ENCODE data around the gene CITED1. TPM values are rescaled to one million over a fixed set of nuclear protein-coding genes. Genes with fewer than 3 reads are reported as not detected.

CITED1 gene
- total RNA-seq, 1 donor from 2014 or later = 1.1 TPM

DNA sequence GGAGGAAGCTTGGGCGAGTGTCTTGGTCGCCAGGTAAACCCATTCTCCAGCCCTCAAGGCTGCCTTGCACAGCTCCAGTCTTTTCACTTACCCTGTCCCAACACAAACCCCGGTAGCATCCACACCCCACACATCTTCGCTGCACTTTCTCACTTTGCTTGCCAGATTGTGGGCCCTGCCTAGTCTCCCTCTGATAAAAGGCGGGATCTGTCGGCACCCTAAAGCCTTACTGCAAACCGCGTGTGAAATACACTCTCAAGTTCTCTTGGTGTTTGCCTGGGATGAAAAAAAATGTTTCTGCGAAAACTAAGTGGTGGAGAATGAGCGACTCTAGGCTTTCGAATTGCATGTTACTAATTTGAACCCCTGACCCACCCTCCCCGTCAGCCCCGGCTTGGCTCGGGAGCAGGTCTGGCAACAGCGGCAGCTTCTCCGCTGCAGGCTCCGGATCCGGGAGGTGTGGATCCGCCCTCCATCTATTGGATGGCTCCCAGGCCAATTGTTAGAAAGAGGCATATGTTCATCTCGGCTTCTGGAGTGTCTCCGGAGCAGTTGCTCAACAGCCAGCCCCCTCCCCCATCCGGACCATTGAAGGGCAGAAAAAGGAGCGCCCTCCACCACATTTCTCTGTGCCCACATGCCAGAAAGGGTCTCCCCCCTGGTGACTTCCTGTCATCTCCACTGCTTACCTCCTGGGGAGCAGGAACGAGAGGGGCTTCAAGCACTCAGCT is 3.0 kb upstream of the CITED1 start:
- H3K9me3 Mint-ChIP-seq (ENCODE audit: unreplicated experiment) = no peaks in the 10 kb centered on the region
- H3K36me3 Mint-ChIP-seq (ENCODE audit: unreplicated experiment) = no peaks in the 10 kb centered on the region
- no peak overlapping the region for H3K27ac Mint-ChIP-seq (ENCODE audit: unreplicated experiment)
- H3K4me1 Mint-ChIP-seq (ENCODE audit: unreplicated experiment) = peaks cover 23% of the 10 kb centered on the region
- peak overlapping the region; percentile 57 for H3K4me3 Mint-ChIP-seq (ENCODE audit: unreplicated experiment)
- H3K27me3 Mint-ChIP-seq (ENCODE audit: unreplicated experiment) = peaks cover 16% of the 10 kb centered on the region
- DNase-seq (ENCODE audit: extremely low spot score, unreplicated experiment) = peak; percentile 83
- TF ChIP-seq, protein P1, sequence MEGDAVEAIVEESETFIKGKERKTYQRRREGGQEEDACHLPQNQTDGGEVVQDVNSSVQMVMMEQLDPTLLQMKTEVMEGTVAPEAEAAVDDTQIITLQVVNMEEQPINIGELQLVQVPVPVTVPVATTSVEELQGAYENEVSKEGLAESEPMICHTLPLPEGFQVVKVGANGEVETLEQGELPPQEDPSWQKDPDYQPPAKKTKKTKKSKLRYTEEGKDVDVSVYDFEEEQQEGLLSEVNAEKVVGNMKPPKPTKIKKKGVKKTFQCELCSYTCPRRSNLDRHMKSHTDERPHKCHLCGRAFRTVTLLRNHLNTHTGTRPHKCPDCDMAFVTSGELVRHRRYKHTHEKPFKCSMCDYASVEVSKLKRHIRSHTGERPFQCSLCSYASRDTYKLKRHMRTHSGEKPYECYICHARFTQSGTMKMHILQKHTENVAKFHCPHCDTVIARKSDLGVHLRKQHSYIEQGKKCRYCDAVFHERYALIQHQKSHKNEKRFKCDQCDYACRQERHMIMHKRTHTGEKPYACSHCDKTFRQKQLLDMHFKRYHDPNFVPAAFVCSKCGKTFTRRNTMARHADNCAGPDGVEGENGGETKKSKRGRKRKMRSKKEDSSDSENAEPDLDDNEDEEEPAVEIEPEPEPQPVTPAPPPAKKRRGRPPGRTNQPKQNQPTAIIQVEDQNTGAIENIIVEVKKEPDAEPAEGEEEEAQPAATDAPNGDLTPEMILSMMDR (IDR thresholded peaks at IDR 0.05) = no peak

DNA sequence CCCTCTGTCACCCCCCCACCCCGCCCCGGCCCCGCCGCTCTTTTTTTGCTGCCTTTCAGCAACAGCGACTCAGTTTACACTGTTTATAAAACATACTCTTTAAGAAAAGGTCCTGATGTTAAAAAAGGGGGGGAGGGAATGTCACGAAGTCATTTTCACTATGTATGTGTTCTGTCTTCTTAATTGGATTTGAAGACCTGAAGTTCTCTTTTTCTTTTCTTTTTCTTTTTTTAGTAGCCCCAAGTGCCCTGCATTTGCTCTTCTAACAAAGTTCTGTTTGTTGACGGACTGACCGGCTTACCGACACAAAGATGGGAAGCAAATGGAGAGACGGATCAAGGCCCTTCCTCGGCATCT is 2.5 kb upstream of the CITED1 start:
- H3K36me3 Mint-ChIP-seq (ENCODE audit: unreplicated experiment) = no peaks in the 10 kb centered on the region
- H3K4me3 Mint-ChIP-seq (ENCODE audit: unreplicated experiment) = peak overlapping the region; percentile 57
- H3K27ac Mint-ChIP-seq (ENCODE audit: unreplicated experiment) = no peak overlapping the region
- H3K4me1 Mint-ChIP-seq (ENCODE audit: unreplicated experiment) = peaks cover 23% of the 10 kb centered on the region
- peaks cover 18% of the 10 kb centered on the region for H3K27me3 Mint-ChIP-seq (ENCODE audit: unreplicated experiment)
- DNase-seq (ENCODE audit: extremely low spot score, unreplicated experiment) = no peak
- no peaks in the 10 kb centered on the region for H3K9me3 Mint-ChIP-seq (ENCODE audit: unreplicated experiment)
- TF ChIP-seq, protein P1 (IDR thresholded peaks at IDR 0.05) = no peak

DNA sequence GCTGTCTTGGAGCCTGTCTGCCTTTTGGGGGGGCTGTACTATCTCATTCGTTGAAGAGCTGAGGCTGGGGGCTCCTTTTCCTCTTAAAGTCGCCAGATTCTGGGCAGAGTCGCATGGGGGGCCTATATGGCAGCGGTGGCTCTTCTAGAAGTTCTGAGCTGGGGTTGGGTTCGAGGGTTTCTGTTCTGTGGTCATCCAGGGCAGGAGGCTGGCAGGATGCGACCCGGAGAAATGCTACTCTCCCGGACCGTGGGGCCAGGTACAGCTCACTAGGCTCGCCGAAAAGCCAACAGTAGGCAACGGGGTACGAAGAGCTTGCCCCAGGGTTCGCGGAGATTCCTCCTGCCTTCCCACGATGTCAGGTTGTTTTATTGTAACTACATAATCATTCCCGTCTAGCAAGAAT is 1.9 kb upstream of the CITED1 start:
- peak; percentile 48 for DNase-seq (ENCODE audit: extremely low spot score, unreplicated experiment)
- no peak overlapping the region for H3K27ac Mint-ChIP-seq (ENCODE audit: unreplicated experiment)
- H3K36me3 Mint-ChIP-seq (ENCODE audit: unreplicated experiment) = peaks cover under 1% of the 10 kb centered on the region
- H3K4me1 Mint-ChIP-seq (ENCODE audit: unreplicated experiment) = peaks cover 23% of the 10 kb centered on the region
- H3K4me3 Mint-ChIP-seq (ENCODE audit: unreplicated experiment) = peak overlapping the region; percentile 81
- H3K9me3 Mint-ChIP-seq (ENCODE audit: unreplicated experiment) = no peaks in the 10 kb centered on the region
- H3K27me3 Mint-ChIP-seq (ENCODE audit: unreplicated experiment) = peaks cover 22% of the 10 kb centered on the region
- TF ChIP-seq, protein P1 (IDR thresholded peaks at IDR 0.05) = no peak

DNA sequence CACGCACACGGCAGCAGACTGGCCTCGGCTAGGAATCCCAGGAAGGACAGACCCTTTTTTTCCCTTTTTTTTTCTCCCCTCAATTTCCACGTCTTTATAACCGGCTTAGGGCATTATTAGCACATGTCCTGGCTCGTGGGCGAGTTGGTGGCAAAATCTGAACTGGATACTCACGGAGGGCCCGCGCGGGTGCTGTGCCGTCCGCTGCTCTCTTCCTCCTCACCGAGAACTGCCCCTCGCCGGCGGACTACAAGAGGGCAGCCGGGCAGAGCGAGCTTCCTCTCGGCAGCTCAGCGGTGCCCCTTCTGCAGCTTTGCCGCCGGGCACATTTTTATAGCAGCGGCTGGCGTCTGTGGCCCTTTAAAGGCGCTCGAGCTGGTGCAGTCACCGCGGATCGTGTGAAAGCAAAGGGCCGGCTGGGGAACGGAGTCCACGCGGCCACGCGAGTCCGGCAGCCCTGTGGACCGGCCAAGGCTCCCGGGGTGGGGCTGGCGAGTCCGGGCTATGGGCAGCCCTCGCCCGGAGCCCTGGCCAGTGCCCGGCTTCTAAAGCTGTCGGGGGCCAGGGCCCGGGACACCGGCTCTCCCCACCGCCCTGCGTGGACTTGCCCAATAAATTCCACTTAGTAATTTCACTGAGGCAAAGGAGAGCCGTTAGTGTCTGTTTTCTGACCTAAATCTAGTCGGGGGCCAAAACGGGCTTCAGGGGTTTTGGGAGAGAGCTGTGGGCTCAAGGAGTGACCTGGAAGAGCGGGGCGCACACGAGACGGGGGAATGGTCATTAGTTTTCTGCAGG is 1.3 kb upstream of the CITED1 start:
- peaks cover 23% of the 10 kb centered on the region for H3K4me1 Mint-ChIP-seq (ENCODE audit: unreplicated experiment)
- DNase-seq (ENCODE audit: extremely low spot score, unreplicated experiment) = peak; percentile 88

More for the DNA sequence above, 1.3 kb upstream of the CITED1 start:
- no peaks in the 10 kb centered on the region for H3K9me3 Mint-ChIP-seq (ENCODE audit: unreplicated experiment)
- peak overlapping the region; percentile 81 for H3K4me3 Mint-ChIP-seq (ENCODE audit: unreplicated experiment)
- TF ChIP-seq, protein P1 (IDR thresholded peaks at IDR 0.05) = no peak
- no peak overlapping the region for H3K27ac Mint-ChIP-seq (ENCODE audit: unreplicated experiment)
- peaks cover 4% of the 10 kb centered on the region for H3K36me3 Mint-ChIP-seq (ENCODE audit: unreplicated experiment)
- H3K27me3 Mint-ChIP-seq (ENCODE audit: unreplicated experiment) = peaks cover 27% of the 10 kb centered on the region

All from osteocyte (in vitro differentiated cells).